PC-9 (cell line): ENCODE results near the gene MAMLD1.

Experiments
- CTCF ChIP-seq: fragments of 200-600 bp; sonication (generic); conservative IDR thresholded peaks from 2 replicates; pipeline ENCODE4 v1.6.1; 2017; ENCODE audit warnings: mixed run types, antibody characterized with exemption, mild to moderate bottlenecking, moderate library complexity
- EZH2 ChIP-seq: fragments of 200-600 bp; sonication (generic); IDR thresholded peaks from 2 replicates; pipeline ENCODE4 v1.8.0; 2017; ENCODE audit warnings: antibody characterized with exemption, low read depth

DNA sequence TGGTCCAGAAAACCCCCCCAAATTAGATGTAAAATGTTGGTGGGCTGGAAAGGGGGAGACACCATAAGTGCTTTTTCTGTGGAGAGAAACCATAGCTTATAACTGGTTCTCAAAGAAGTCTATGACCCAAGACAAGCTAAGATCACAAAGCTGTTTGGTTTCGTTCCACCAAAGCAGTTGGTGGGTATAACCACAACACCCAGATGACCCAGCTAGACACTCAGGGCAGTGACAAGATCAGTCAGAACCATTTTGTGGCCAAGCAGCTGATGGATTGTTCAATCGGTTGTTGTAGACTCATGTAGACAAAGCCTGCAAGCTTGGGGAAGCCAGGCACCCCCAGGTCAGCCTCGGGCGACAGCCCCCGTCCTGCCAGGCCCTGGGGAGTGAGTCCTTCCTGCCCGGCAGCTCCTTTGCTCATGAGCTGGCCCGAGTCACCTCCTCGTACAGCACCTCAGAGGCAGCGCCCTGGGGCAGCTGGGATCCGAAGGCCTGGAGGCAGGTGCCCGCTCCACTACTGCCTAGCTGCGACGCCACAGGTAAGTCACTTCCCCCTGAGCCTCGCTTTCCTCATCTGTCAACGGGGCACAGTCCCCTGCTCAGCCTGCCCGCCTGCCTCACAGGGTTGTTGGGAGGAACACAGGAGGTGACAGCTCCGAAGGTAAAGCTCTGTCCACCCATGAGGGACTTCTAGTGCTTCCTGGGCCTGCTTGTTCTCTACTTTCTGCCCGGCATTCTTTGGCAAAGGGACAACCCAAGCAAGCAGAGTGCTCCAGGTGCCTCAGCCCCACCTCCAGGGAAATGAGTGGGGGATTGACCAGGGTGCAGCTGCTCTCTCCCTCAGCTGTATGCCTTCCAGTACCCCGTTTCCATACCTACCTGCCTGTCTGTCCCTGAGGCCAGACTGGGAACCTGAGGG is 140.1 kb downstream of the MAMLD1 start:
- no peak for TF ChIP-seq CTCF
- no peak for TF ChIP-seq EZH2
